NCI-H2227 treated with DMSO at 0.1 percent for 48 hours (cell line): ENCODE data around the gene CYP27A1.
"Not testable (repeated sequence)": the region's sequence is repeated elsewhere in the genome, so short reads cannot be mapped to it uniquely, and the experiment has no call there.

Source experiments
- DNase-seq: peaks from one replicate; lab custom pipeline; 2025; lab: John Stamatoyannopoulos, UW

Gene CYP27A1

GRCh38 chr2:218832081-218832480 is 50.1 kb downstream of the CYP27A1 start:
- DNase-seq: no peak

- DNase-seq: no peak
Observed at GRCh38 chr2:218832520-218832919, 50.6 kb downstream of the CYP27A1 start.

GRCh38 chr2:218833023-218833609 is 51.2 kb downstream of the CYP27A1 start:
- no peak for DNase-seq

- no peak for DNase-seq
Observed at GRCh38 chr2:218834685-218835084, 52.7 kb downstream of the CYP27A1 start.

GRCh38 chr2:218837495-218837894 is 55.5 kb downstream of the CYP27A1 start:
- no peak for DNase-seq

- DNase-seq: no peak
Observed at GRCh38 chr2:218839430-218839829, 57.5 kb downstream of the CYP27A1 start.

- no peak for DNase-seq
Observed at GRCh38 chr2:218839888-218840287, 57.9 kb downstream of the CYP27A1 start.

GRCh38 chr2:218844334-218844733 is 62.4 kb downstream of the CYP27A1 start:
- not testable (repeated sequence) for DNase-seq

- DNase-seq: not testable (repeated sequence)
Observed at GRCh38 chr2:218846963-218847362, 65.0 kb downstream of the CYP27A1 start.

GRCh38 chr2:218849721-218850120 is 67.8 kb downstream of the CYP27A1 start:
- no peak for DNase-seq

GRCh38 chr2:218850796-218851195 is 68.8 kb downstream of the CYP27A1 start:
- no peak for DNase-seq

GRCh38 chr2:218851286-218851685 is 69.3 kb downstream of the CYP27A1 start:
- no peak for DNase-seq

GRCh38 chr2:218852911-218853667 is 71.1 kb downstream of the CYP27A1 start:
- DNase-seq: peak; percentile 89

GRCh38 chr2:218853766-218854165 is 71.8 kb downstream of the CYP27A1 start:
- DNase-seq: peak; percentile 92

- DNase-seq: no peak
Observed at GRCh38 chr2:218854860-218855259, 72.9 kb downstream of the CYP27A1 start.

- no peak for DNase-seq
Observed at GRCh38 chr2:218855305-218856166, 73.6 kb downstream of the CYP27A1 start.

- DNase-seq: peak; percentile 64
Observed at GRCh38 chr2:218856167-218856895, 74.4 kb downstream of the CYP27A1 start.

- DNase-seq: no peak
Observed at GRCh38 chr2:218856896-218857243, 74.9 kb downstream of the CYP27A1 start.

- DNase-seq: peak; percentile 15
Observed at GRCh38 chr2:218857371-218858137, 75.6 kb downstream of the CYP27A1 start.

- DNase-seq: no peak
Observed at GRCh38 chr2:218858138-218858445, 76.1 kb downstream of the CYP27A1 start.
